GM23338 (cell line): ENCODE data around the gene NUDT12. TPM values are rescaled to one million over a fixed set of nuclear protein-coding genes. Genes with fewer than 3 reads are reported as not detected.
A peak's percentile ranks its signal among the peaks of the same experiment; 100 is the strongest.

ENCODE experiments used
- ATAC-seq: fragments of 200-7000 bp; cut with Tn5 transposase; 3 replicates; pipeline ENCODE4 v1.9.1; 2020
- DNase-seq: peaks from one replicate; pipeline ENCODE4 v3.0.0-alpha.2; 2015; ENCODE audit warnings: low spot score
- H2AFZ ChIP-seq: fragments of 200-600 bp; sonication (generic); 2 replicates; pipeline ENCODE4 v1.8.0; 2016; ENCODE audit warnings: antibody characterized with exemption, mild to moderate bottlenecking, moderate library complexity
- H3F3A ChIP-seq: fragments of 200-600 bp; sonication (generic); replicated peaks from 2 replicates; pipeline ENCODE4 v1.8.0; 2017; ENCODE audit warnings: antibody characterized with exemption, mixed run types, low read depth
- H3K27ac ChIP-seq: fragments of 200-600 bp; sonication (generic); 2 replicates; pipeline ENCODE4 v1.6.1; 2016; ENCODE audit warnings: low read depth
- H3K27me3 ChIP-seq: fragments of 200-600 bp; sonication (generic); 2 replicates; pipeline ENCODE4 v1.8.0; 2016; ENCODE audit warnings: mild to moderate bottlenecking, mixed run types, moderate library complexity; ENCODE audit not compliant: insufficient read depth
- H3K36me3 ChIP-seq: fragments of 200-600 bp; sonication (generic); 2 replicates; pipeline ENCODE4 v1.8.0; 2016; ENCODE audit warnings: mild to moderate bottlenecking; ENCODE audit not compliant: insufficient read depth
- H3K4me1 ChIP-seq: fragments of 200-600 bp; sonication (generic); 2 replicates; pipeline ENCODE4 v1.8.0; 2016; ENCODE audit warnings: mild to moderate bottlenecking, moderate library complexity; ENCODE audit not compliant: insufficient read depth
- H3K4me2 ChIP-seq: fragments of 200-600 bp; sonication (generic); 2 replicates; pipeline ENCODE4 v1.7.1; 2017; ENCODE audit warnings: mixed run types
- H3K4me3 ChIP-seq: fragments of 200-600 bp; sonication (generic); 2 replicates; pipeline ENCODE4 v1.6.1; 2016; ENCODE audit warnings: mixed run types
- H3K79me2 ChIP-seq: fragments of 200-600 bp; sonication (generic); replicated peaks from 2 replicates; pipeline ENCODE4 v1.8.0; 2017; ENCODE audit warnings: mild to moderate bottlenecking; ENCODE audit not compliant: insufficient read depth
- H3K9me2 ChIP-seq: fragments of 200-600 bp; sonication (generic); 2 replicates; pipeline ENCODE4 v1.8.0; 2017; ENCODE audit not compliant: insufficient read depth
- H4K20me1 ChIP-seq: fragments of 200-600 bp; sonication (generic); replicated peaks from 2 replicates; pipeline ENCODE4 v1.8.0; 2017; ENCODE audit warnings: mild to moderate bottlenecking; ENCODE audit not compliant: insufficient read depth
- H3K27ac Mint-ChIP-seq: 2 replicates; pipeline ENCODE4 v1.8.0; 2020; ENCODE audit warnings: inconsistent platforms, mild to moderate bottlenecking, moderate library complexity, mixed read lengths
- H3K27me3 Mint-ChIP-seq: 3 replicates; pipeline ENCODE4 v1.8.0; 2022; ENCODE audit warnings: low read depth, mild to moderate bottlenecking, moderate library complexity, mixed read lengths, inconsistent platforms; ENCODE audit not compliant: insufficient read depth, poor library complexity
- H3K36me3 Mint-ChIP-seq: 3 replicates; pipeline ENCODE4 v1.8.0; 2021; ENCODE audit warnings: low read depth, mild to moderate bottlenecking, inconsistent platforms, moderate library complexity, mixed read lengths
- H3K4me1 Mint-ChIP-seq: 3 replicates; pipeline ENCODE4 v1.8.0; 2020; ENCODE audit warnings: mild to moderate bottlenecking, inconsistent platforms, mixed read lengths
- H3K4me3 Mint-ChIP-seq: 3 replicates; pipeline ENCODE4 v1.8.0; 2021; ENCODE audit warnings: moderate library complexity, mild to moderate bottlenecking, inconsistent platforms, mixed read lengths
- H3K9me3 Mint-ChIP-seq: 3 replicates; pipeline ENCODE4 v1.8.0; 2020; ENCODE audit warnings: moderate library complexity, mild to moderate bottlenecking, inconsistent platforms, mixed read lengths
- CREB1 ChIP-seq: fragments of 250-450 bp; sonication (Bioruptor Pico); IDR thresholded peaks from 2 replicates; pipeline ENCODE4 v1.5.0; 2020; ENCODE audit warnings: low read depth, mild to moderate bottlenecking, moderate library complexity
- EZH2 ChIP-seq: fragments of 200-600 bp; sonication (generic); IDR thresholded peaks from one replicate; pipeline ENCODE4 v1.8.0; 2017; ENCODE audit warnings: antibody characterized with exemption, mild to moderate bottlenecking, low read depth; ENCODE audit not compliant: unreplicated experiment
- EZH2phosphoT487 ChIP-seq: fragments of 200-600 bp; sonication (generic); IDR thresholded peaks from one replicate; pipeline ENCODE4 v1.8.1; 2018; ENCODE audit warnings: antibody characterized with exemption; ENCODE audit not compliant: unreplicated experiment
- JUNB ChIP-seq: IDR thresholded peaks from one replicate; pipeline ENCODE4 v1.6.1; 2016; ENCODE audit warnings: antibody characterized with exemption; ENCODE audit not compliant: unreplicated experiment
- NANOG ChIP-seq: IDR thresholded peaks from 2 replicates; pipeline ENCODE4 v1.6.1; 2016; ENCODE audit warnings: antibody characterized with exemption, borderline replicate concordance
- POLR2AphosphoS5 ChIP-seq: IDR thresholded peaks from 2 replicates; pipeline ENCODE4 v1.6.1; 2016; ENCODE audit warnings: antibody characterized with exemption, low read depth
- STAT1 ChIP-seq: IDR thresholded peaks from one replicate; pipeline ENCODE4 v1.6.1; 2016; ENCODE audit warnings: antibody characterized with exemption; ENCODE audit not compliant: unreplicated experiment
- ZNF114 ChIP-seq: fragments of 250-450 bp; sonication (Bioruptor Pico); IDR thresholded peaks from 2 replicates; pipeline ENCODE4 v1.5.0; 2020; ENCODE audit warnings: mild to moderate bottlenecking, moderate library complexity
- ZNF331 ChIP-seq: fragments of 250-450 bp; sonication (Bioruptor Pico); IDR thresholded peaks from 2 replicates; pipeline ENCODE4 v1.5.0; 2020; ENCODE audit warnings: low read depth, mild to moderate bottlenecking, moderate library complexity
- polyA plus RNA-seq: library from polyadenylated mRNA; unstranded; fragments of >200 nt; fragmentation: Nextera tagmentation; extraction: Ambion mirVana; gene quantifications from 2 replicates; pipeline ENCODE4 v1.2.1, GENCODE V29; 2016
- total RNA-seq: library from RNA; depleted of rRNA; stranded (reverse); fragments of >200 nt; shearing (Covaris generic); gene quantifications from 2 replicates; pipeline ENCODE4 v1.2.3, GENCODE V29; 2014
- TF ChIP-seq, protein P1 (sequence below), 2 experiments: fragments of 200-600 bp in 1 of 2; sonication (generic) in 1 of 2; conservative IDR thresholded peaks; 2 replicates each; pipeline versions ENCODE4 v1.5.1 to v1.6.1; 2016 to 2017; ENCODE audit warnings: antibody characterized with exemption in 2 of 2, low read depth in 2 of 2, mild to moderate bottlenecking in 2 of 2, moderate library complexity in 1 of 2
- TF ChIP-seq, protein P2 (sequence below): IDR thresholded peaks from one replicate; pipeline ENCODE4 v1.6.1; 2018; ENCODE audit warnings: antibody characterized with exemption; ENCODE audit not compliant: unreplicated experiment
- TF ChIP-seq, protein P3 (sequence below): fragments of 250-450 bp; sonication (Bioruptor Pico); IDR thresholded peaks from 2 replicates; pipeline ENCODE4 v1.5.0; 2020; ENCODE audit warnings: mild to moderate bottlenecking, moderate library complexity
- TF ChIP-seq, protein P4 (sequence below): IDR thresholded peaks from 2 replicates; pipeline ENCODE4 v1.6.1; 2016; ENCODE audit warnings: antibody characterized with exemption

NUDT12 gene
- total and polyA plus RNA-seq, 2 experiments from 2014 or later: 11.5 to 12.8 TPM

DNA sequence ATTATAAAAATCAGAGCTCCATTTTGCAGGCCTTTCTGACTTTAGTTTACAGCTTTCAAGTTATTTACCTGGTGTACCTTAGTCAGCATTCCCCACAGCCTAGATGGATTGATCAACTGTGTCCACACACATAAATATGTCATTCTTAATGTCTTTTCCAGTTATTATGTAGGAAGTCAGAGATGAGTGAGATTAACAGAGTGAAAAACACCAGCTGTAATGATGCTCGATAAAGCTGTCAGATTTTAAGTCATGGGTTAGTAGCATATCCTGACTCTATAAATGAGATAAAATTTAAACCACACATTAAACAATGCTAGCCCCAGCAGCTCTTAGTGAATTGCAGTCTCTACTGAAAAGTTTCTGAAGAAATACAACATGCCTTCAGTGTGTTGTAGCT, 48.9 kb downstream of the NUDT12 start:
- Histone ChIP-seq H3K4me3 (no peak overlapping the region), H3K4me1 (peaks cover 13% of the 10 kb centered on the region), H2AFZ (no peak overlapping the region), H3F3A (no peaks in the 10 kb centered on the region), H3K27me3 (no peaks in the 10 kb centered on the region), H3K9me2 (no peaks in the 10 kb centered on the region), H3K79me2 (no peaks in the 10 kb centered on the region), H4K20me1 (no peaks in the 10 kb centered on the region), H3K27ac (no peak overlapping the region), H3K4me2 (no peak overlapping the region; the same call in 1 of the 2 replicates), H3K36me3 (no peaks in the 10 kb centered on the region)
- H3K9me3 Mint-ChIP-seq: no peaks in the 10 kb centered on the region
- H3K4me3 Mint-ChIP-seq: no peak overlapping the region
- DNase-seq: no peak
- no peak for ATAC-seq
- peak overlapping the region; percentile 18; the same call in 1 of the 2 replicates for H3K27ac Mint-ChIP-seq
- H3K27me3 Mint-ChIP-seq: peaks cover 1% of the 10 kb centered on the region
- no peak for TF ChIP-seq EZH2phosphoT487
- TF ChIP-seq POLR2AphosphoS5: no peak
- TF ChIP-seq NANOG: no peak
- no peak for TF ChIP-seq ZNF331
- TF ChIP-seq STAT1: no peak
- no peak for TF ChIP-seq JUNB
- TF ChIP-seq, protein P1, sequence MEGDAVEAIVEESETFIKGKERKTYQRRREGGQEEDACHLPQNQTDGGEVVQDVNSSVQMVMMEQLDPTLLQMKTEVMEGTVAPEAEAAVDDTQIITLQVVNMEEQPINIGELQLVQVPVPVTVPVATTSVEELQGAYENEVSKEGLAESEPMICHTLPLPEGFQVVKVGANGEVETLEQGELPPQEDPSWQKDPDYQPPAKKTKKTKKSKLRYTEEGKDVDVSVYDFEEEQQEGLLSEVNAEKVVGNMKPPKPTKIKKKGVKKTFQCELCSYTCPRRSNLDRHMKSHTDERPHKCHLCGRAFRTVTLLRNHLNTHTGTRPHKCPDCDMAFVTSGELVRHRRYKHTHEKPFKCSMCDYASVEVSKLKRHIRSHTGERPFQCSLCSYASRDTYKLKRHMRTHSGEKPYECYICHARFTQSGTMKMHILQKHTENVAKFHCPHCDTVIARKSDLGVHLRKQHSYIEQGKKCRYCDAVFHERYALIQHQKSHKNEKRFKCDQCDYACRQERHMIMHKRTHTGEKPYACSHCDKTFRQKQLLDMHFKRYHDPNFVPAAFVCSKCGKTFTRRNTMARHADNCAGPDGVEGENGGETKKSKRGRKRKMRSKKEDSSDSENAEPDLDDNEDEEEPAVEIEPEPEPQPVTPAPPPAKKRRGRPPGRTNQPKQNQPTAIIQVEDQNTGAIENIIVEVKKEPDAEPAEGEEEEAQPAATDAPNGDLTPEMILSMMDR (conservative IDR thresholded peaks at IDR 0.05; ENCODE audit: low read depth in 2 of 2): no peak
- no peak for TF ChIP-seq EZH2
- no peak for TF ChIP-seq ZNF114 (CRISPR knock-in tag)
- TF ChIP-seq, protein P2, sequence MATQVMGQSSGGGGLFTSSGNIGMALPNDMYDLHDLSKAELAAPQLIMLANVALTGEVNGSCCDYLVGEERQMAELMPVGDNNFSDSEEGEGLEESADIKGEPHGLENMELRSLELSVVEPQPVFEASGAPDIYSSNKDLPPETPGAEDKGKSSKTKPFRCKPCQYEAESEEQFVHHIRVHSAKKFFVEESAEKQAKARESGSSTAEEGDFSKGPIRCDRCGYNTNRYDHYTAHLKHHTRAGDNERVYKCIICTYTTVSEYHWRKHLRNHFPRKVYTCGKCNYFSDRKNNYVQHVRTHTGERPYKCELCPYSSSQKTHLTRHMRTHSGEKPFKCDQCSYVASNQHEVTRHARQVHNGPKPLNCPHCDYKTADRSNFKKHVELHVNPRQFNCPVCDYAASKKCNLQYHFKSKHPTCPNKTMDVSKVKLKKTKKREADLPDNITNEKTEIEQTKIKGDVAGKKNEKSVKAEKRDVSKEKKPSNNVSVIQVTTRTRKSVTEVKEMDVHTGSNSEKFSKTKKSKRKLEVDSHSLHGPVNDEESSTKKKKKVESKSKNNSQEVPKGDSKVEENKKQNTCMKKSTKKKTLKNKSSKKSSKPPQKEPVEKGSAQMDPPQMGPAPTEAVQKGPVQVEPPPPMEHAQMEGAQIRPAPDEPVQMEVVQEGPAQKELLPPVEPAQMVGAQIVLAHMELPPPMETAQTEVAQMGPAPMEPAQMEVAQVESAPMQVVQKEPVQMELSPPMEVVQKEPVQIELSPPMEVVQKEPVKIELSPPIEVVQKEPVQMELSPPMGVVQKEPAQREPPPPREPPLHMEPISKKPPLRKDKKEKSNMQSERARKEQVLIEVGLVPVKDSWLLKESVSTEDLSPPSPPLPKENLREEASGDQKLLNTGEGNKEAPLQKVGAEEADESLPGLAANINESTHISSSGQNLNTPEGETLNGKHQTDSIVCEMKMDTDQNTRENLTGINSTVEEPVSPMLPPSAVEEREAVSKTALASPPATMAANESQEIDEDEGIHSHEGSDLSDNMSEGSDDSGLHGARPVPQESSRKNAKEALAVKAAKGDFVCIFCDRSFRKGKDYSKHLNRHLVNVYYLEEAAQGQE: no peak
- no peak for TF ChIP-seq CREB1 (CRISPR knock-in tag)
- TF ChIP-seq, protein P3, sequence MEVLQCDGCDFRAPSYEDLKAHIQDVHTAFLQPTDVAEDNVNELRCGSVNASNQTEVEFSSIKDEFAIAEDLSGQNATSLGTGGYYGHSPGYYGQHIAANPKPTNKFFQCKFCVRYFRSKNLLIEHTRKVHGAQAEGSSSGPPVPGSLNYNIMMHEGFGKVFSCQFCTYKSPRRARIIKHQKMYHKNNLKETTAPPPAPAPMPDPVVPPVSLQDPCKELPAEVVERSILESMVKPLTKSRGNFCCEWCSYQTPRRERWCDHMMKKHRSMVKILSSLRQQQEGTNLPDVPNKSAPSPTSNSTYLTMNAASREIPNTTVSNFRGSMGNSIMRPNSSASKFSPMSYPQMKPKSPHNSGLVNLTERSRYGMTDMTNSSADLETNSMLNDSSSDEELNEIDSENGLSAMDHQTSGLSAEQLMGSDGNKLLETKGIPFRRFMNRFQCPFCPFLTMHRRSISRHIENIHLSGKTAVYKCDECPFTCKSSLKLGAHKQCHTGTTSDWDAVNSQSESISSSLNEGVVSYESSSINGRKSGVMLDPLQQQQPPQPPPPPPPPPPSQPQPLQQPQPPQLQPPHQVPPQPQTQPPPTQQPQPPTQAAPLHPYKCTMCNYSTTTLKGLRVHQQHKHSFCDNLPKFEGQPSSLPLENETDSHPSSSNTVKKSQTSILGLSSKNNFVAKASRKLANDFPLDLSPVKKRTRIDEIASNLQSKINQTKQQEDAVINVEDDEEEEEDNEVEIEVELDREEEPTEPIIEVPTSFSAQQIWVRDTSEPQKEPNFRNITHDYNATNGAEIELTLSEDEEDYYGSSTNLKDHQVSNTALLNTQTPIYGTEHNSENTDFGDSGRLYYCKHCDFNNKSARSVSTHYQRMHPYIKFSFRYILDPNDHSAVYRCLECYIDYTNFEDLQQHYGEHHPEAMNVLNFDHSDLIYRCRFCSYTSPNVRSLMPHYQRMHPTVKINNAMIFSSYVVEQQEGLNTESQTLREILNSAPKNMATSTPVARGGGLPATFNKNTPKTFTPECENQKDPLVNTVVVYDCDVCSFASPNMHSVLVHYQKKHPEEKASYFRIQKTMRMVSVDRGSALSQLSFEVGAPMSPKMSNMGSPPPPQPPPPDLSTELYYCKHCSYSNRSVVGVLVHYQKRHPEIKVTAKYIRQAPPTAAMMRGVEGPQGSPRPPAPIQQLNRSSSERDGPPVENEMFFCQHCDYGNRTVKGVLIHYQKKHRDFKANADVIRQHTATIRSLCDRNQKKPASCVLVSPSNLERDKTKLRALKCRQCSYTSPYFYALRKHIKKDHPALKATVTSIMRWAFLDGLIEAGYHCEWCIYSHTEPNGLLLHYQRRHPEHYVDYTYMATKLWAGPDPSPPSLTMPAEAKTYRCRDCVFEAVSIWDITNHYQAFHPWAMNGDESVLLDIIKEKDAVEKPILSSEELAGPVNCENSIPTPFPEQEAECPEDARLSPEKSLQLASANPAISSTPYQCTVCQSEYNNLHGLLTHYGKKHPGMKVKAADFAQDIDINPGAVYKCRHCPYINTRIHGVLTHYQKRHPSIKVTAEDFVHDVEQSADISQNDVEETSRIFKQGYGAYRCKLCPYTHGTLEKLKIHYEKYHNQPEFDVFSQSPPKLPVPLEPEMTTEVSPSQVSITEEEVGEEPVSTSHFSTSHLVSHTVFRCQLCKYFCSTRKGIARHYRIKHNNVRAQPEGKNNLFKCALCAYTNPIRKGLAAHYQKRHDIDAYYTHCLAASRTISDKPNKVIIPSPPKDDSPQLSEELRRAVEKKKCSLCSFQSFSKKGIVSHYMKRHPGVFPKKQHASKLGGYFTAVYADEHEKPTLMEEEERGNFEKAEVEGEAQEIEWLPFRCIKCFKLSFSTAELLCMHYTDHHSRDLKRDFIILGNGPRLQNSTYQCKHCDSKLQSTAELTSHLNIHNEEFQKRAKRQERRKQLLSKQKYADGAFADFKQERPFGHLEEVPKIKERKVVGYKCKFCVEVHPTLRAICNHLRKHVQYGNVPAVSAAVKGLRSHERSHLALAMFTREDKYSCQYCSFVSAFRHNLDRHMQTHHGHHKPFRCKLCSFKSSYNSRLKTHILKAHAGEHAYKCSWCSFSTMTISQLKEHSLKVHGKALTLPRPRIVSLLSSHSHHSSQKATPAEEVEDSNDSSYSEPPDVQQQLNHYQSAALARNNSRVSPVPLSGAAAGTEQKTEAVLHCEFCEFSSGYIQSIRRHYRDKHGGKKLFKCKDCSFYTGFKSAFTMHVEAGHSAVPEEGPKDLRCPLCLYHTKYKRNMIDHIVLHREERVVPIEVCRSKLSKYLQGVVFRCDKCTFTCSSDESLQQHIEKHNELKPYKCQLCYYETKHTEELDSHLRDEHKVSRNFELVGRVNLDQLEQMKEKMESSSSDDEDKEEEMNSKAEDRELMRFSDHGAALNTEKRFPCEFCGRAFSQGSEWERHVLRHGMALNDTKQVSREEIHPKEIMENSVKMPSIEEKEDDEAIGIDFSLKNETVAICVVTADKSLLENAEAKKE (CRISPR knock-in tag): no peak
- TF ChIP-seq, protein P4, sequence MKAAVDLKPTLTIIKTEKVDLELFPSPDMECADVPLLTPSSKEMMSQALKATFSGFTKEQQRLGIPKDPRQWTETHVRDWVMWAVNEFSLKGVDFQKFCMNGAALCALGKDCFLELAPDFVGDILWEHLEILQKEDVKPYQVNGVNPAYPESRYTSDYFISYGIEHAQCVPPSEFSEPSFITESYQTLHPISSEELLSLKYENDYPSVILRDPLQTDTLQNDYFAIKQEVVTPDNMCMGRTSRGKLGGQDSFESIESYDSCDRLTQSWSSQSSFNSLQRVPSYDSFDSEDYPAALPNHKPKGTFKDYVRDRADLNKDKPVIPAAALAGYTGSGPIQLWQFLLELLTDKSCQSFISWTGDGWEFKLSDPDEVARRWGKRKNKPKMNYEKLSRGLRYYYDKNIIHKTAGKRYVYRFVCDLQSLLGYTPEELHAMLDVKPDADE: no peak
- H3K36me3 Mint-ChIP-seq: no peaks in the 10 kb centered on the region
- peaks cover 10% of the 10 kb centered on the region; the same call in 2 of the 3 replicates for H3K4me1 Mint-ChIP-seq
